ENCODE measurements around the gene ANTXR2. TPM values are rescaled to one million over a fixed set of nuclear protein-coding genes. Genes with fewer than 3 reads are reported as not detected.

The ANTXR2 gene
- total and polyA plus RNA-seq, 2 of the 8 experiments (the other 6 are each of a cell fraction or from before 2014, with no cell fraction given) = 1.1 to 7.5 TPM

DNA sequence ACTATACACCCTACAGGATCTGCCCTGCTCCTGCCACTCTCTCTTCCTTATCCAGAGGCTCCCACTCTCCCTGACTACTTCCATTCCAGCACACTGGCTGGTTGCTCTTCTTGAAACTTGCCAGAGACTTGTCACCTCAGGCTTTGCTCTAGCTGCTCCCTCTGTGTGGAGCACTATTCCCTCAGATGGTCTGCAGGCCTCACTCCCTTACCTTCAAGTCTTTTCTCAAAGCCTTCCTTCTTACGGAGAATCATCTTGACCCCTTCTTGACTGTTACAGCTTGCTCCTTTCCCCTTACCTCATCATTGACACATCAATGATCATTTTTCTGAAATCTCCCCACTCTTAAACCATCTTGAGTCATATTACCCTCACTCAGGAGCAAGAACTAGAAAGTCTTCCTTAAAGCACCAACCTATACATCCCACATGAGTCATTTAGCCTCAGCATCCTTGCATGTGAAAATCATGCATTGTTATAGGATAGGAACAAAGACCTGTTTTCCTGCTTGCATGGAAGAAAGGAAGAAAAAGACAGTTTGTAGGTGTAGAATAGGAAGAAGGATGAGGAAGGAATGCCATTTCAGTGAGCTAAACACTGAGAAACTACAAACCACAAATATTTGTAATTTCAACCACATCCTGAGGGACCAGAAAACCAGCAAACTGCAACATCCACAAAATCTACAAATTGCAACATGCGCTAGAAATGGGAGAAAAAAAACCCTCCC is 55.7 kb downstream of the ANTXR2 start:
- WGBS, 2 experiments (ENCODE audit: extremely low coverage in 1 of 2, insufficient coverage in 1 of 2, insufficient read length in 1 of 2, insufficient replicate concordance in 2 of 2, low coverage in 1 of 2, low lambda C conversion rate in 2 of 2, missing lambda C conversion rate in 1 of 2) = 96% methylated on average over 2 of the region's 2 CpGs; no CpG with 5 or more reads in 1 of the 2 experiments
- Histone ChIP-seq H4K5ac (ENCODE audit: insufficient read length, low read depth, low read length) (no peak overlapping the region), H3K27me3 (replicated peaks in 1 of 4; ENCODE audit: control insufficient read depth in 3 of 4, extremely low read depth in 1 of 4, insufficient read depth in 3 of 4, low read length in 3 of 4) (no peaks in the 10 kb centered on the region), H2AK5ac (ENCODE audit: low read depth, low read length) (no peak overlapping the region), H2BK120ac (replicated peaks; ENCODE audit: low read depth, low read length) (no peak overlapping the region), H3K14ac (ENCODE audit: insufficient read length) (no peak overlapping the region), H3K4me2 (ENCODE audit: insufficient read depth in 1 of 2, low read depth in 2 of 2, low read length in 2 of 2) (no peak overlapping the region), H3K79me2 (ENCODE audit: control insufficient read depth in 1 of 2, insufficient read depth in 2 of 2, low read length in 2 of 2) (no peaks in the 10 kb centered on the region), H2BK12ac (ENCODE audit: low read depth, low read length) (0 out of 2 replicates have a peak overlapping the region, but pooled peaks have one; percentile 20), H2BK5ac (ENCODE audit: low read depth, low read length) (no peak overlapping the region), H3K4me3 (ENCODE audit: extremely low read depth in 1 of 4, insufficient read depth in 2 of 4, low read depth in 3 of 4, low read length in 4 of 4) (no peak overlapping the region), H3K23ac (ENCODE audit: insufficient read length) (no peak overlapping the region), H2AFZ (ENCODE audit: low read length) (no peak overlapping the region), H3K9me3 (ENCODE audit: insufficient read depth in 2 of 2, low read depth in 1 of 2, low read length in 1 of 2) (no peaks in the 10 kb centered on the region), H4K91ac (replicated peaks; ENCODE audit: insufficient read length, low read length) (no peak overlapping the region), H3K4me1 (replicated peaks in 1 of 4; ENCODE audit: control insufficient read depth in 3 of 4, insufficient read depth in 4 of 4, low read length in 3 of 4) (no peaks in the 10 kb centered on the region; a peak in 1 of 7 replicates), H3K9ac (replicated peaks in 1 of 4; ENCODE audit: extremely low read depth in 1 of 4, low read depth in 3 of 4, low read length in 3 of 4) (no peak overlapping the region), H3K27ac (ENCODE audit: low read depth, low read length) (no peak overlapping the region), H3K23me2 (ENCODE audit: low read depth, low read length) (no peaks in the 10 kb centered on the region; the same call in 1 of the 2 replicates), H3K4ac (replicated peaks; ENCODE audit: insufficient read length, low read depth, low read length) (no peak overlapping the region), H4K8ac (ENCODE audit: extremely low read depth, insufficient read depth, low read length) (no peak overlapping the region), H3K18ac (ENCODE audit: extremely low read depth, low read length) (no peak overlapping the region), H3K36me3 (ENCODE audit: control insufficient read depth in 2 of 4, insufficient read depth in 4 of 4, low read length in 3 of 4) (no peaks in the 10 kb centered on the region), H3K79me1 (ENCODE audit: low read depth, low read length) (no peaks in the 10 kb centered on the region), H3K56ac (replicated peaks; ENCODE audit: insufficient read length, low read depth, low read length) (no peak overlapping the region), H2BK20ac (ENCODE audit: low read length) (no peak overlapping the region), H2BK15ac (ENCODE audit: low read length) (no peak overlapping the region), H4K20me1 (replicated peaks in 1 of 2; ENCODE audit: control insufficient read depth in 1 of 2, insufficient read depth in 2 of 2, low read length in 2 of 2) (no peaks in the 10 kb centered on the region)
- ChIA-PET POLR2A (ENCODE audit: partially characterized antibody) (no interaction called here), CTCF (ENCODE audit: partially characterized antibody) (interaction anchor here (1.1 to 1.5 kb wide), 2 partner anchors 13 to 108 kb away, joined by 3 read pairs; no protein-coding TSS in a partner anchor)
- DNase-seq (ENCODE audit: low read depth in 1 of 2, low spot score in 2 of 2) = no peak
- TF ChIP-seq NRF1 (IDR thresholded peaks at IDR 0.05; ENCODE audit: low read depth, low read length) (no peak), EP300 (IDR thresholded peaks at IDR 0.05; ENCODE audit: borderline replicate concordance in 1 of 2, low read depth in 2 of 2, low read length in 2 of 2) (no peak), SIRT6 (IDR thresholded peaks at IDR 0.05; ENCODE audit: low read length) (no peak), TAF7 (optimal IDR thresholded peaks at IDR 0.05; ENCODE audit: borderline replicate concordance, low read depth, low read length) (no peak), SIX5 (IDR thresholded peaks at IDR 0.05; ENCODE audit: low read depth, low read length) (no peak), KDM1A (IDR thresholded peaks at IDR 0.05; ENCODE audit: borderline replicate concordance, low read length) (no peak), GABPA (IDR thresholded peaks at IDR 0.05; ENCODE audit: borderline replicate concordance, insufficient read depth, low read length) (no peak), PHF8 (conservative IDR thresholded peaks at IDR 0.05; ENCODE audit: low read depth, low read length) (no peak), SIN3A (conservative IDR thresholded peaks at IDR 0.05 in 1 of 2, IDR thresholded peaks at IDR 0.05 in 1 of 2; ENCODE audit: low read depth in 1 of 2, low read length in 2 of 2) (no peak)
- TF ChIP-seq, protein P1, sequence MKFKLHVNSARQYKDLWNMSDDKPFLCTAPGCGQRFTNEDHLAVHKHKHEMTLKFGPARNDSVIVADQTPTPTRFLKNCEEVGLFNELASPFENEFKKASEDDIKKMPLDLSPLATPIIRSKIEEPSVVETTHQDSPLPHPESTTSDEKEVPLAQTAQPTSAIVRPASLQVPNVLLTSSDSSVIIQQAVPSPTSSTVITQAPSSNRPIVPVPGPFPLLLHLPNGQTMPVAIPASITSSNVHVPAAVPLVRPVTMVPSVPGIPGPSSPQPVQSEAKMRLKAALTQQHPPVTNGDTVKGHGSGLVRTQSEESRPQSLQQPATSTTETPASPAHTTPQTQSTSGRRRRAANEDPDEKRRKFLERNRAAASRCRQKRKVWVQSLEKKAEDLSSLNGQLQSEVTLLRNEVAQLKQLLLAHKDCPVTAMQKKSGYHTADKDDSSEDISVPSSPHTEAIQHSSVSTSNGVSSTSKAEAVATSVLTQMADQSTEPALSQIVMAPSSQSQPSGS (IDR thresholded peaks at IDR 0.05; ENCODE audit: low read length) = no peak
- FAIRE-seq = no peak

Data from H1 (cell line).